Liver (tissue), 9 donors: ENCODE data around the gene DPP4. TPM values are rescaled to one million over a fixed set of nuclear protein-coding genes. Genes with fewer than 3 reads are reported as not detected.

Experiments used
- DNase-seq: peaks from one replicate; pipeline ENCODE4 v3.0.0-alpha.2; 2017; ENCODE audit warnings: low spot score
- H3K27ac ChIP-seq, 2 donors: one replicate each; pipeline ENCODE4 v1.7.0; 2013; ENCODE audit warnings: inconsistent platforms in 2 of 2, low read length in 2 of 2, control low read depth in 1 of 2, low read depth in 1 of 2, mild to moderate bottlenecking in 1 of 2
- H3K27me3 ChIP-seq, 4 donors: one replicate each; pipeline versions ENCODE4 v1.6.1 to v1.7.0; 2013; ENCODE audit warnings: low read length in 3 of 4, inconsistent platforms in 1 of 4, mild to moderate bottlenecking in 1 of 4, moderate library complexity in 1 of 4; ENCODE audit not compliant: control insufficient read depth in 4 of 4, insufficient read depth in 4 of 4
- H3K36me3 ChIP-seq, 4 donors: one replicate each; pipeline versions ENCODE4 v1.6.1 to v1.7.0; 2013; ENCODE audit warnings: low read length in 3 of 4, mild to moderate bottlenecking in 3 of 4, low read depth in 1 of 4, moderate library complexity in 1 of 4; ENCODE audit not compliant: control insufficient read depth in 4 of 4, insufficient read depth in 3 of 4
- H3K4me1 ChIP-seq, 4 donors: one replicate each; pipeline versions ENCODE4 v1.6.1 to v1.7.0; 2013; ENCODE audit warnings: low read length in 3 of 4, mild to moderate bottlenecking in 3 of 4, moderate library complexity in 1 of 4; ENCODE audit not compliant: control insufficient read depth in 4 of 4, insufficient read depth in 4 of 4
- H3K4me3 ChIP-seq, 3 donors: one replicate each; pipeline versions ENCODE4 v1.6.1 to v1.7.0; 2013; ENCODE audit warnings: low read length in 3 of 3, control low read depth in 1 of 3, low read depth in 1 of 3, mild to moderate bottlenecking in 1 of 3
- H3K9ac ChIP-seq, 2 donors: one replicate each; pipeline ENCODE4 v1.7.0; 2013; ENCODE audit warnings: low read length in 2 of 2, mild to moderate bottlenecking in 2 of 2, moderate library complexity in 2 of 2, control low read depth in 1 of 2, low read depth in 1 of 2
- H3K9me3 ChIP-seq, 4 donors: one replicate each; pipeline versions ENCODE4 v1.6.1 to v1.7.0; 2013; ENCODE audit warnings: low read length in 3 of 4; ENCODE audit not compliant: control insufficient read depth in 4 of 4
- CTCF ChIP-seq: fragments of 150-350 bp; IDR thresholded peaks from 2 replicates; pipeline ENCODE4 v1.5.1; 2017; ENCODE audit warnings: improper control_type of control experiment, low read depth, low read length; ENCODE audit not compliant: missing input control
- FOXA1 ChIP-seq: IDR thresholded peaks from 2 replicates; pipeline ENCODE4 v1.6.1; 2016; ENCODE audit warnings: antibody characterized with exemption
- FOXA2 ChIP-seq: IDR thresholded peaks from 2 replicates; pipeline ENCODE4 v1.6.1; 2016; ENCODE audit warnings: antibody characterized with exemption
- GABPA ChIP-seq, 2 donors: IDR thresholded peaks in 1 of 2; conservative IDR thresholded peaks in 1 of 2; 2 replicates each; pipeline ENCODE4 v1.6.1; 2016; ENCODE audit warnings: antibody characterized with exemption in 2 of 2, mild to moderate bottlenecking in 1 of 2, moderate library complexity in 1 of 2
- HNF4A ChIP-seq, 2 donors: conservative IDR thresholded peaks; 2 replicates each; pipeline ENCODE4 v1.6.1; 2016; ENCODE audit warnings: antibody characterized with exemption in 2 of 2, mild to moderate bottlenecking in 2 of 2
- HNF4G ChIP-seq: IDR thresholded peaks from 2 replicates; pipeline ENCODE4 v1.6.1; 2016; ENCODE audit warnings: antibody characterized with exemption
- JUND ChIP-seq, 2 donors: IDR thresholded peaks; 2 replicates each; pipeline ENCODE4 v1.6.1; 2016; ENCODE audit warnings: antibody characterized with exemption in 2 of 2
- NR2F2 ChIP-seq: IDR thresholded peaks from 2 replicates; pipeline ENCODE4 v1.6.1; 2016; ENCODE audit warnings: antibody characterized with exemption
- RXRA ChIP-seq, 2 donors: IDR thresholded peaks; 2 replicates each; pipeline ENCODE4 v1.6.1; 2017 to 2018; ENCODE audit warnings: antibody characterized with exemption in 2 of 2, mild to moderate bottlenecking in 1 of 2
- SP1 ChIP-seq: IDR thresholded peaks from 2 replicates; pipeline ENCODE4 v1.6.1; 2018; ENCODE audit warnings: antibody characterized with exemption, mild to moderate bottlenecking
- TAF1 ChIP-seq: conservative IDR thresholded peaks from 2 replicates; pipeline ENCODE4 v1.6.1; 2016; ENCODE audit warnings: antibody characterized with exemption, mild to moderate bottlenecking
- YY1 ChIP-seq: IDR thresholded peaks from 2 replicates; pipeline ENCODE4 v1.6.1; 2016; ENCODE audit warnings: antibody characterized with exemption, mild to moderate bottlenecking
- WGBS: extraction: QIAGEN DNeasy Blood & Tissue Kit; methylation state at CpG from one replicate; pipeline ENCODE4 v1.1.7; 2013; 5-methylcytosine and 5-hydroxymethylcytosine counted together
- polyA plus RNA-seq, 2 donors: library from polyadenylated mRNA; stranded (reverse) in 1 of 2; unstranded in 1 of 2; fragments of 200-250 nt in 1 of 2; fragments of >200 nt in 1 of 2; fragmentation: Nextera tagmentation in 1 of 2; extraction: Ambion mirVana in 1 of 2; gene quantifications; one replicate each; pipeline versions ENCODE4 v1.2.1 to v1.2.3, GENCODE V29; 2013 to 2015
- total RNA-seq, 2 donors: library from RNA; depleted of rRNA; stranded (reverse); fragments of >200 nt; gene quantifications; one replicate each; pipeline ENCODE4 v1.2.3, GENCODE V29; 2014
- TF ChIP-seq, protein P1 (sequence below): IDR thresholded peaks from 2 replicates; pipeline ENCODE4 v1.6.1; 2016; ENCODE audit warnings: antibody characterized with exemption, mild to moderate bottlenecking
- TF ChIP-seq, protein P2 (sequence below): IDR thresholded peaks from 2 replicates; pipeline ENCODE4 v1.6.1; 2016; ENCODE audit warnings: antibody characterized with exemption
- TF ChIP-seq, protein P3 (sequence below): IDR thresholded peaks from 2 replicates; pipeline ENCODE4 v1.6.1; 2016; ENCODE audit warnings: antibody characterized with exemption
- donor health status: healthy.
- donor health status: healthy.
- donor health status: healthy.
- donor health status: healthy.
- donor health status: healthy.

The DPP4 gene
- total and polyA plus RNA-seq, 4 donors, result 9.6 to 30.1 (median 13.5) TPM

DNA sequence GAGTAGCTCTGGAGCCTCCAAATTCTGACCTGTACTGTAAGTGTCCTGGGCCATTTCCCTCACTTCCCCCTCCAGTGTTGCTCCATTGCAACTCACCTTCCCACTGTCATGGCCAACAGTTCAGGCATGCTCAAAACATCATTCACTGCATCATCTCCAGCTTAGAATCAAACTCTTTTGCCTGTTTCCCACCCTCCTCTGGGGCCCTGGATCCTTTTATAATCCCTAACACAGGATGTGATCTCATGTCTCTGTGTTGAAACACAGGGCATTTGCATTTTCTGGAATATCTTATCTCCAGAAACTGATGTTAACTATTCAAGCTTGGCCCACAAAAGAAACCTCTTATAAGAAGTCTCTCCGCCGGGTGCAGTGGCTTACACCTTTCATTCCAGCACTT lies 3.0 kb downstream of the DPP4 start:
- no peak for DNase-seq
- Histone ChIP-seq H3K27ac (no peak overlapping the region), H3K4me1 (peaks cover 0 to 25% (median 17%) of the 10 kb centered on the region in 4 donors), H3K27me3 (no peaks in the 10 kb centered on the region), H3K9me3 (no peaks in the 10 kb centered on the region), H3K9ac (no peak overlapping the region), H3K4me3 (no peak overlapping the region), H3K36me3 (no peaks in the 10 kb centered on the region)
- 97% methylated on average over 2 of the region's 2 CpGs for WGBS
- TF ChIP-seq CTCF, result no peak
- no peak for TF ChIP-seq YY1
- no peak for TF ChIP-seq SP1
- no peak for TF ChIP-seq RXRA (IDR thresholded peaks at IDR 0.05)
- no peak for TF ChIP-seq JUND (IDR thresholded peaks at IDR 0.05)
- no peak for TF ChIP-seq GABPA (IDR thresholded peaks at IDR 0.05 in 1 of 2, conservative IDR thresholded peaks at IDR 0.05 in 1 of 2)
- no peak for TF ChIP-seq FOXA1
- TF ChIP-seq, protein P1, sequence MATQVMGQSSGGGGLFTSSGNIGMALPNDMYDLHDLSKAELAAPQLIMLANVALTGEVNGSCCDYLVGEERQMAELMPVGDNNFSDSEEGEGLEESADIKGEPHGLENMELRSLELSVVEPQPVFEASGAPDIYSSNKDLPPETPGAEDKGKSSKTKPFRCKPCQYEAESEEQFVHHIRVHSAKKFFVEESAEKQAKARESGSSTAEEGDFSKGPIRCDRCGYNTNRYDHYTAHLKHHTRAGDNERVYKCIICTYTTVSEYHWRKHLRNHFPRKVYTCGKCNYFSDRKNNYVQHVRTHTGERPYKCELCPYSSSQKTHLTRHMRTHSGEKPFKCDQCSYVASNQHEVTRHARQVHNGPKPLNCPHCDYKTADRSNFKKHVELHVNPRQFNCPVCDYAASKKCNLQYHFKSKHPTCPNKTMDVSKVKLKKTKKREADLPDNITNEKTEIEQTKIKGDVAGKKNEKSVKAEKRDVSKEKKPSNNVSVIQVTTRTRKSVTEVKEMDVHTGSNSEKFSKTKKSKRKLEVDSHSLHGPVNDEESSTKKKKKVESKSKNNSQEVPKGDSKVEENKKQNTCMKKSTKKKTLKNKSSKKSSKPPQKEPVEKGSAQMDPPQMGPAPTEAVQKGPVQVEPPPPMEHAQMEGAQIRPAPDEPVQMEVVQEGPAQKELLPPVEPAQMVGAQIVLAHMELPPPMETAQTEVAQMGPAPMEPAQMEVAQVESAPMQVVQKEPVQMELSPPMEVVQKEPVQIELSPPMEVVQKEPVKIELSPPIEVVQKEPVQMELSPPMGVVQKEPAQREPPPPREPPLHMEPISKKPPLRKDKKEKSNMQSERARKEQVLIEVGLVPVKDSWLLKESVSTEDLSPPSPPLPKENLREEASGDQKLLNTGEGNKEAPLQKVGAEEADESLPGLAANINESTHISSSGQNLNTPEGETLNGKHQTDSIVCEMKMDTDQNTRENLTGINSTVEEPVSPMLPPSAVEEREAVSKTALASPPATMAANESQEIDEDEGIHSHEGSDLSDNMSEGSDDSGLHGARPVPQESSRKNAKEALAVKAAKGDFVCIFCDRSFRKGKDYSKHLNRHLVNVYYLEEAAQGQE, result no peak
- no peak for TF ChIP-seq TAF1
- no peak for TF ChIP-seq HNF4G
- TF ChIP-seq, protein P2, sequence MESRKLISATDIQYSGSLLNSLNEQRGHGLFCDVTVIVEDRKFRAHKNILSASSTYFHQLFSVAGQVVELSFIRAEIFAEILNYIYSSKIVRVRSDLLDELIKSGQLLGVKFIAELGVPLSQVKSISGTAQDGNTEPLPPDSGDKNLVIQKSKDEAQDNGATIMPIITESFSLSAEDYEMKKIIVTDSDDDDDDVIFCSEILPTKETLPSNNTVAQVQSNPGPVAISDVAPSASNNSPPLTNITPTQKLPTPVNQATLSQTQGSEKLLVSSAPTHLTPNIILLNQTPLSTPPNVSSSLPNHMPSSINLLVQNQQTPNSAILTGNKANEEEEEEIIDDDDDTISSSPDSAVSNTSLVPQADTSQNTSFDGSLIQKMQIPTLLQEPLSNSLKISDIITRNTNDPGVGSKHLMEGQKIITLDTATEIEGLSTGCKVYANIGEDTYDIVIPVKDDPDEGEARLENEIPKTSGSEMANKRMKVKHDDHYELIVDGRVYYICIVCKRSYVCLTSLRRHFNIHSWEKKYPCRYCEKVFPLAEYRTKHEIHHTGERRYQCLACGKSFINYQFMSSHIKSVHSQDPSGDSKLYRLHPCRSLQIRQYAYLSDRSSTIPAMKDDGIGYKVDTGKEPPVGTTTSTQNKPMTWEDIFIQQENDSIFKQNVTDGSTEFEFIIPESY, result no peak

DNA sequence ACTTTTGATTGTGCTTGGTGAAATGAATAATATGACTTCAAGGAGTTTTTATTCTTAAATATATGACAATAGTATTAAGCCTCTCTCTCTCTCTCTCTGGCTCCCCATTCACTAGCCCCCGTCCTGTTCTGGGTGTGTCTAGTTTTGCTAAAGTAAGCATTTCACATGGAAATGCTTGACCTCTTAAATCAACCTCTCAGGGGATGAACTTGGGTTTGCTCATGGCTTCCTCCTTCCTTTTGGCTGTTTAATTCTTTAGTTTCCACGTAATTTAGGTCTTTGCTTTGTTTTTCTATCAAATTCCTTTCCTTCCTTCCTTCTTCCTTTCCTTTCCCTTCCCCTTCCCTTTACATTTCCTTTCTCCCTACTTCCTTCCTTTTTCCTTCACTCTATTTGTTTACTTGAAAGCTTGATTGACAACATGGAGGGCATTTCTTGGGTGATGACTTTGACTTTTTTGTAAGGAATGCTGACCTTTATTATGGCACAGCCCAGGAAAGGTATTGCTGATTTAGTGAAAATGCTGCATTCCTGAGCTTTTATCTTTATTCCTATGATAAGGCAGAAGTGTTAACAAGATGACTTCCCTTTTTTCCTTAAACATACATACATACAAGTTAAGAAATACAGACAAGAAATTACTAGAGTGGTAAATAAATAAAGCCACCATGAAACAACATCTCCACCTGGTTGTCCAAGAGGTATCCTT lies 3.6 kb downstream of the DPP4 start:
- DNase-seq, result no peak
- Histone ChIP-seq H3K9me3 (no peaks in the 10 kb centered on the region), H3K4me1 (peaks cover 0 to 25% (median 17%) of the 10 kb centered on the region in 4 donors), H3K36me3 (no peaks in the 10 kb centered on the region), H3K27me3 (no peaks in the 10 kb centered on the region), H3K9ac (no peak overlapping the region), H3K27ac (no peak overlapping the region), H3K4me3 (no peak overlapping the region)
- TF ChIP-seq, protein P1, result no peak
- TF ChIP-seq FOXA2 (no peak), RXRA (IDR thresholded peaks at IDR 0.05) (no peak), SP1 (no peak), TAF1 (no peak), HNF4A (conservative IDR thresholded peaks at IDR 0.05) (no peak), NR2F2 (no peak), JUND (IDR thresholded peaks at IDR 0.05) (no peak)
- TF ChIP-seq, protein P3, sequence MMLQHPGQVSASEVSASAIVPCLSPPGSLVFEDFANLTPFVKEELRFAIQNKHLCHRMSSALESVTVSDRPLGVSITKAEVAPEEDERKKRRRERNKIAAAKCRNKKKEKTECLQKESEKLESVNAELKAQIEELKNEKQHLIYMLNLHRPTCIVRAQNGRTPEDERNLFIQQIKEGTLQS, result no peak
- WGBS, result 77% methylated on average over 2 of the region's 2 CpGs
